Upper lobe of left lung (tissue), 4 donors: ENCODE results near the gene TRIM50.

Experiments used
- CTCF ChIP-seq, 6 experiments: fragments of 450-650 bp in 4 of 6; fragments of 200-600 bp in 2 of 6; sonication (generic) in 2 of 6; IDR thresholded peaks; one replicate each; pipeline ENCODE4 v1.5.1; 2016 to 2019; ENCODE audit warnings: antibody characterized with exemption in 6 of 6
- POLR2A ChIP-seq, 4 donors: fragments of 450-650 bp; IDR thresholded peaks; one replicate each; pipeline ENCODE4 v1.5.1; 2016 to 2017; ENCODE audit warnings: antibody characterized with exemption in 4 of 4, mild to moderate bottlenecking in 2 of 4
- POLR2AphosphoS5 ChIP-seq, 2 donors: sonication (generic); formaldehyde crosslinking; IDR thresholded peaks; one replicate each; pipeline ENCODE4 v1.5.1; 2017; ENCODE audit warnings: antibody characterized with exemption in 2 of 2

DNA sequence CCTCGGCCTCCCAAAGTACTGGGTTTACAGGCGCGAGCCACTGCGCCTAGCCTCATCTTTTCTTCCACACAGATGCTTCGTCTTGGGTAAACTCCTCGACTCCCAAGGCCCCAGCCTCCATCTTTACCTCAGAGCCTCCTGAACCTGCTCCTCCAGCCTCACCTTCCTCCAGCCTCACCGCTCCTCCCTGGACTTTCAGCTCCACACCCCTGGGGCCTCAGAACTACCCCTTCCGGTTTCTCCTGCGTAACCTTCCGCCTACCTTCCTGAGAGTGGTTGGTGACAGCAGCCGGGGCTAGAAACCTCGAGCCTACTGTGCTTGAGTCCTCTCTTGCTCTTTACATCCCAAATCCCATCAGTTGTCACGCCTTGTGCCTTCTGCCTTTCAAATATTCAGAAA is 45.9 kb upstream of the TRIM50 start:
- TF ChIP-seq CTCF (IDR thresholded peaks at IDR 0.05) (no peak), POLR2A (IDR thresholded peaks at IDR 0.05) (no peak), POLR2AphosphoS5 (IDR thresholded peaks at IDR 0.05) (no peak)
